IPS-11a (cell line): ENCODE results near the gene MXD4.
"Not testable (repeated sequence)": the region's sequence is repeated elsewhere in the genome, so short reads cannot be mapped to it uniquely, and the experiment has no call there.

ENCODE experiments used
- H3K4me3 ChIP-seq: one replicate; pipeline ENCODE4 v1.5.1; 2013; ENCODE audit warnings: low read depth, low read length, control low read depth

Gene MXD4

DNA sequence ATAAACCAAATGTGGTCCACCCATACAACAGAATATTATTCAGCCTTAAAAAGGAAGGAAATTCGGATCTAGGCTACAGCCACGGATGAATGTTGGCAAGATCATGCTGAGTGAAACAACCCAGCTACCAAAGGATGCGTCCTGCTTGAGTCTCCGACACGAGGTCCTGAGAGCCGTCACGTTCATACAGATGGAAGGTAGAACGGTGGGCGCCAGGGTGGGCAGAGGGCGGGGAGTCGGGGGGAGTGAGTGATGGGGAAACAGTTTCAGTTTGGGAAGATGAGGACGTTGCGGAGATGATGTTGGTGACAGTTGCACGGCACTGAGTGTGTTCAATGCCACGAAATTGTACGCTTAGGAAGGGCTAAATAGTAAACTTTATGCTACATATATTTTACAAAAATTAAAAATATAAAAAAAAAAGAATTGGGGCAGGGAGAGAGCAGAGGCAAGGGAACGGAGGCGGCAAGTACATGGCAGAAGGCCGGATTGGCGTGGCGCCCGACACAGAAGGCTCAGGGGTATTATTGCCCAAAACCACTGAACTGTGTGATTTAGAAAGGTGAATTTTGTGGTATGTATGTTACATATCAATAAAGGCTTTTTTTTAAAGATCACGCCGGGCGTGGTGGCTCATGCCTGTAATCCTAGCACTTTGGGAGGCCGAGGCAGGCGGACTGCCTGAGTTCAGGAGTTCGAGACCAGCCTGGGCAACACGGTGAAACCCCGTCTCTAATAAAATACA, 14.8 kb upstream of the MXD4 start:
- no peak overlapping the region for H3K4me3 ChIP-seq

DNA sequence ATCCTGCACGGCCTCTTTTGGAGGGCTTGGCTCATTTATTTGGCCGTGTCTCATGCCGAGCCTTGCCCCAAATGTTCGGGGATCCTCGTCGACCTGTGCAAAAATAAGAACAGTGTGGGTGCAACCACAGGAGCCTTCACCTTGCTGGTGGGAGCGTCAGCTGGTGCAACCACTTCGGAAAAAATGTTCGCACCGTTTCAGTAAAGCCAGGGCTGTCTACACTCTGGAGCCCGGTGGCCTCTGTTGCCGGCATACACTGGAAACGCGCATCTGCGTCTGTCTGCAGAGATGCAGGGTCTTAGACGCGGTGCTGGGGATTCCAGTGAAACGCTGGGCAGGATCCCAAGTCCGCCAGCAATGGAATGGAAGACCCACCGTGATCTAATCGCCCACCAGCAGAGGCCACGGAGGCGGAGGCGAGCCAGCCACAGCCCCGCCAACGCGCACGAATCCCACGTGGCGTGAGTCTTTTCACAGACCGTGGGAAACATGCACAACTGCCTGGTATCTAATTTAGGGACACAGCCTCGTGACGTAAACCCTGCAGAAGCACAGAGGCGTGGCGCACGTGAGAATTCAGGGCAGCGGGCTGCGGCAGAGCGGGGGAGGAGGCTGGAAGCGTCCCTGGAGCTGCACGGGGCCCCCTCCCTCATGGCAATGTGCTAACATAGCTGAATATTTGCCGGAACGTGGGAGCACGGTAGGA, 13.8 kb upstream of the MXD4 start:
- H3K4me3 ChIP-seq = no peak overlapping the region

DNA sequence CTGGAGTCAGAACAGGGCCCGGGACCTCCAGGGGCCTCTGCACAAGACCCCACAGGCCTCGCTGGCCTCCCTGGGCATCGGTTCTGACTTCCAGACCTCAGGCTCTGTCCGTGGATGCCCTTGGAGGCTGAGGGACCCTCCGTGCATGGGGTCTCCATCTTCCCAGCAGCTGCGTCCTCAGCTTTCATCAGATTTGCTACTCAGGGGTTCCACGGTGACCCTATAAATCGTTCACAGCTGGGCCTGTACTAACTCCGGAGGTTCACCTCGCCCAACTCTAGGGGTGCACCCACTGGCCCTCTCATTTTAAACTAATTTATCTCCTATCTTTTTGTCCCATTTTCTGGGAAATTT, 13.1 kb upstream of the MXD4 start:
- not testable (repeated sequence) for H3K4me3 ChIP-seq

DNA sequence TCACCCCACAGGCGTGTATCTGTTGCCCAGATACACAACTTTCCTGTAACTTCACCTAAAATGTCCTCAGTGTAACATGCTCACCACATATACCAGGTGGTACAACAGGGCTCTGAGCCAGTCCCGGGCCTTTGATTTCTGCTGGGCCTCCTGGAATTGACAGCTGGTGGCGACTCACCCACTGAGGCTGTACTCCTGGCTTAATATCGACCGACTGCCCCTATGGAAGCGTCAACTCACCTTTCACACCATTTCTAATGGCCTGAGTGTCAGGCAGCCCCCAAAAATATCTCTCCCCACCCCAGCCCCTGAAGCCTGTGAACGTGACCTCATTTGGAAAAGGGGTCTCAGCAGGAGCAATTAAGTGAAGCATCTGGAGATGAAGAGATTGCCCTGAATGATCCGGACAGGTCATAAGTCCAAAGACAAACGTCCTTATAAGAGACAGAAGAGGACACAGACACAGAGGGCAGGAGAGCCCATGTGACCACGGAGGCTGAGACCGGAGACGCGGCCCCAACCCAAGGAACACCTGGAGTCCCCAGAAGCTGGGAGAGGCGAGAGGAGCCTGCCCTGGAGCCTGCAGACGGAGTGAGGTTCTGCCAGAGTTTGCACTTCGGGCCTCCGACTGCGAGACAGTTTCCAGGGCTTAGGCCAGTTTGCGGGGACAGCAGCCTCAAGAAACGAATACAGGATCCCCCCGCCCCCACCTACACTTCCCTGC, 12.6 kb upstream of the MXD4 start:
- no peak overlapping the region for H3K4me3 ChIP-seq

DNA sequence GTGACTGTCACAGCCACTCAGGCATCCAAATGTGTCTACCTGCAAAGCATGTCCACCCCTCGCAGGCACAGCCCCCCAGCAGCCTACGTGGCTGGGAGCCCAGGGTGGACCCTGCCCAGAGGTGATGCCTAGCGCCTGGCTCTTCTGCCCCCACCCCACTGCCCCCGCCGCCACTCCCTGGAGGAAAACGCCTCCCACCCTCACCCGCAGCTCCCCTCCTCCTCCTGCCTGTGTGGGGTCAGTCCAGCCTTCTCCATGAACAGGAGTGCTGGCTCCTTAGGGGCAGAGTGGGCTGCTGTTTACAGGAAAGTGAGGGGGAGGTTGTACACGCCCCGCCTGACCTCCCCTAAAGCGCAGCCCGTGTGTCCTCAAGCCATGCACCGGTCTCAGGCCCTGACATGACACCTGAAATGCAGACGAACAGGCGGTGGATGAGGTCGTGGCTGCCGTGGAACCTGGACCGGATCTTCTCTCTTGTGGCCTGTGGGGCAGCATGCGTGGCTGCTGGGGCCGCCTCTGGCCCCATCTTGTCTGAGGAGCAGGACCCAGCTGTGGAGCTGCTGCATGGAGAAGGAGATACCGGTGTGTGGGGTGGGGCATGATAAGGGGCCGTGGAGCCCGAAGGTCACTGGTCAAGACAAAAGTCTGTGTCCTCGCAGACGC, 11.9 kb upstream of the MXD4 start:
- no peak overlapping the region for H3K4me3 ChIP-seq

DNA sequence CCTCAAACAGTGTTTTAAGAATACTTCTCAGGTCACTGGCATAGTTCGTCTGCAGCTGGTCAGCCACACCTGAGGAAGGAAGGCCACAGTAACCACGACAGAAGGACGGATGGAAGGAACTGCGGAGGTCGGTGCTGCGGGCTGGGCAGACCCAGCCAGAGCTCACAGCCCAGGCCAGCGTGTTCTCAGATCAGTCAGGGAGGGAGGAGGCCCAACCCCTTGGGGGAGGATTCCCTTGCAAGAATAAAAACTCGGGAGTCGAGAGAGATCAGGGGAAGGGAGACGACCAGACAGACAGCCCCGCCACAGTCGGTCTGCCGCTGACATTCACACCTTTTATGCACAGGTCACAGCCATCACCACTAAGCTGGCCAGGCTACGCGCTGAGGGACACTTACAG, 11.3 kb upstream of the MXD4 start:
- H3K4me3 ChIP-seq = no peak overlapping the region

DNA sequence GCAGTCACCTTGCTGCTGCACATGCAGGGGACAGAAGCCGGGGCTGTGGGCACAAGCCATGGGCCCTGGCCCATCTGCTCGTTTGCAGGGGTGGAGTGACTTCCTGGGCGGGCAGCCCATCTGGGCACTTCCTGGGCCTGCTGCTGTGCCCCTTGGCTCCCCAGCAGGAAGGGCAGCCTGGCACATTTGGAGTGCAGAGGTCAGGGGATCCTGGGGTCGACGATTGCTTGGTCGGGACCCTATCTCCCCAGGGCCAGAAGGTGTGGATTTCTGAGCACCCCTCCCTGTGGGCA, 10.9 kb upstream of the MXD4 start:
- no peak overlapping the region for H3K4me3 ChIP-seq

DNA sequence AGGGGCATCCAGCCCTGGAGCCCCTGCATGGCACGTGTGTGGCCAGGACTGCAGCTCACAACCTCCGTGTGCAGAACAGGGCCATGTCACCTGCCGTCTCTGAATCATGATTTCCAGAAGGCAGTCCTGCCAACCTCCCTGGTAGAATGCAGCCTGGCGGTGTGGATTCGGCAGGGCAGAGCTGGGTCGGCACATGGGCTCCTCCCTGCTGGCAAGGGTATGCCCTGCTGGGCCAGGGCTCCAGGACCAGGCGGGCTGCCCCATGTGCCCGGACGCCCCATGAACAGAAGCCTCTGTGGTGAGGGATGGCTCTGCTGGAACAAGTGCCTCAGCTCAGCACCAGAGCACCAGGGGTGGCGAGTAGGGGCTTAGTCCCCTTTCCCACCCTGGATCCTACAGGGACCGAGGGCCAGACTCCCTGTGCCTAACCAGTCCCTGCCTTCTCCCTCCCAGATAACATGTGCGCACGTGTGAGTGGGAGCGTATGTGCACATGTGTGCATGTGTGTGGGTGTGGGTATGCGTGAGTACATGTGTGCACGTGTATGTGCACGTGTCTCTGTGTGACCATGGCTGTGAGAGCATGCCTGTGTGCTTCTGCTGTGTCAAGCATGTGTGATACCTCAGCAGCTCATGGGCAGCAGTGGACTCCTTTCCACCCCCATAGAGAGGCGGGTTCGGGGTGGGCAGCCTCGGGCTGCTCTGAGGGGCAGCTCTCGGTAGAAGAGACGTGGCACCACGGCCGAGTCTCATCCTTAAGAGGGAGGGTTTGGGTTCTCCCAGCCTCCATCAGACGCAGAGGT, 10.3 kb upstream of the MXD4 start:
- H3K4me3 ChIP-seq = no peak overlapping the region

DNA sequence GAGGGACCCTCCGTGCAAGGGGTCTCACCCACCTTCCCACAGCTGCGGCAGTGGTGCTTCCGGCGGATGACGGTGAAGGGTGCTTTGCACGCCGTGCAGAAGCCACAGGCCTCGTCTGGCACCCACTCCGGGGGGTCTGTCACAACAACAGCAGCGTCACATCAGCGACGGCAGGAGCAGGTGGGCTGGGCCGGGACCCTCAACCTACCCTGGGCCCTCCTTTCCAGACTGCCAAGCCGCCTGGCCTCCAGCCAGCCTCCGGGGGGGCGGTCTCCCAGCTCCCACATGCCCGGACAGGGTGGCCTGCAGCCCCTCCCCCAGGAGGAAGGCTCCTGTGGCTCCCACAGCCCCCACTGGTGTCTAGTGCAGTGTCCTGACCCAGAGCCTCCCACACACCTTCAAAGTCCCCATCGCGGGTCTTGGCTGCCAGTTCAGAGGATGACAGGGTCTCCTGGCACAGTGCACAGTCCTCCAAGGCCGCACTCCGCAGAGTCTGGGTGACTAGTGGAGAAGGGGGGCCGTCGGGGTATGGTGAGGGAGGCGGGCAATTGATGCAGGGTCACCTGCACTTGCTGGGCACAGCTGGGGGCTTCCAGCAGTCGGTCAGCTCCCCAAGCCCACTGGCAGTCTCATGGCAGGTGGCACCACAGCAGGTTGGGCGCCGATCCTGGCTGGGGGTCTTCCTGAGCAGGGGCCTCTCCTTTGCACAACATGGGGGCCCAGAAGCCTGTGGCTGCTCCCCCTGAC, 9.5 kb upstream of the MXD4 start:
- H3K4me3 ChIP-seq = no peak overlapping the region

DNA sequence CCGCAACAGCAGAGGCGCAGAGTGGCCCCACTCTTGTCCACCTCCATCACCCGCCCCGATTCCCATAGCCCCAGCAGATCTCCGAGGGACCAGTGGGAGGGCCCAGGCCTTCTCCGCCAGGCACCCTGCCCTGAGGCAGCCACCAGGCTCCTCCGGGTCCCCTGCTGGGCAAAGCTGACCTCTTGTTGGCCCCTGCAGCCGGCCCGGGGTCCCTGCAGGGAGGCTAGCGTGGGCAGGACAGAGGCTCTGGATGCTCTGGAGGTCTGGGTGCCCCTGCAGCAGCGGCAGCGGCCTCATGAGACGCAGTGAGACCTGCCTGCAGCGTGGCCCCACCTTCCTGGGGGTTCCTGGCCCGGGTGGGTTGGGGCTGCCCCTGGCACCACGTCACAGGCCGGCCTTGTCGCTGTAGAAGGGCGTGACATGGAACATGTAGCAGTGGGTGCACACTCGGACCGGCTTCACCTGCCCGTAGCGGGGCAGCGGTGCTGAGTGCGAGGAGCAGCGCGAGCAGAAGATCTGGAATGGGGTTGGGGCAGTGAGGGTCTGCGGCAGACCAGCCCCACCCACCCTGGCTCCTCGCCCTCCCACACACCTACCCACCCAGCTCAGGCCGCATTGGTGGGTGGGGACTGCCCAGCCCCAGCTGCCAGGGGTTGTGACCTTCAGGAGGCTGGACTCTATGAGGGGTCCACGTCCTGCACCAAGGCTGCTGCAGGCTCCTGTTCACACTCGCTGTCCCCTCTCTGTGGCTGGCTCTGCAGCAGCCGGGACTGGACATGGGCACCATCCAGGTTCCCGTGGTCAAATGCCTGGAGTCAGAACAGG, 8.6 kb upstream of the MXD4 start:
- no peak overlapping the region for H3K4me3 ChIP-seq

DNA sequence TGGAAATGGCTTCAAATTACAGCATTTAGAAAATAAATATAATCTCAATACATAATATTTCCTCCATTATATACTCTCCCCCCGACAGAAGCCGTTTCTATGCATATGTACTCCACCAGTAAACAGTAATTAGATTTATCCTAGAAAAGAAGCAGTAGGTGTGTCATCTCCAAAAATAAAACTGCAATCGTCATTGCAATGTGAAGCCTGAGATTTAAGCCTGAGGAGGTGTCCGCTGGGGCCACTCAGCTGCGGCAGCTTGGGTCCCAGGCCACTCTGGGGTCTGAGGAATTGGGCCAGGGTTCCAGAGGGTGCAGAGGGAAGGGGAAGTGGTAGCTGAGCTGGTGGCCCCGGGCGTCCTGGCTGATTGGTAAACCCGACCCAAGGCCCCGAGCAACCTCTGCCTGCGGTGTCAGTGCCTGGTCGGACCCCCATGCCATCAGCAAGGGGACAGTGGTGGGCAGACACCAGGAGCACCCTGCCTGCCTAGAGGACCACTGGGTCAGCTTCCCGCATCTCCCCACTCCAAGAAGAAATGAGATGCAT, 7.8 kb upstream of the MXD4 start:
- H3K4me3 ChIP-seq = no peak overlapping the region

DNA sequence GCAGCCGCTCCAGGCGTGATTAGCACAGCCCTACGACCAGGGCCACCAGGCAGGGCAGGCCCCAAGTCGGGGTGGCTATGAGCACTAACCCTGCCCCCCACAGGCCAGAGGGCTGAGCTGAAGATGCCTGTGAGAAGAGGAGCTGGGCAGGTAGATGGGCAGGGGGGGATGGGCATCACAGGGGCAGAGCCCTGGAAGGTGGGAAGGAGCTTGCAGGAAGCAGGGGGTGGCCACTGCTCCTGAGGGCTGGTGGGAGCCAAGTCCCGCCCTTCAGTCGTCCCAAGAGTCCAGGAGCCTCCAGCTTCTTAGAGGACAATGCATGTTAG, 7.3 kb upstream of the MXD4 start:
- H3K4me3 ChIP-seq = no peak overlapping the region

DNA sequence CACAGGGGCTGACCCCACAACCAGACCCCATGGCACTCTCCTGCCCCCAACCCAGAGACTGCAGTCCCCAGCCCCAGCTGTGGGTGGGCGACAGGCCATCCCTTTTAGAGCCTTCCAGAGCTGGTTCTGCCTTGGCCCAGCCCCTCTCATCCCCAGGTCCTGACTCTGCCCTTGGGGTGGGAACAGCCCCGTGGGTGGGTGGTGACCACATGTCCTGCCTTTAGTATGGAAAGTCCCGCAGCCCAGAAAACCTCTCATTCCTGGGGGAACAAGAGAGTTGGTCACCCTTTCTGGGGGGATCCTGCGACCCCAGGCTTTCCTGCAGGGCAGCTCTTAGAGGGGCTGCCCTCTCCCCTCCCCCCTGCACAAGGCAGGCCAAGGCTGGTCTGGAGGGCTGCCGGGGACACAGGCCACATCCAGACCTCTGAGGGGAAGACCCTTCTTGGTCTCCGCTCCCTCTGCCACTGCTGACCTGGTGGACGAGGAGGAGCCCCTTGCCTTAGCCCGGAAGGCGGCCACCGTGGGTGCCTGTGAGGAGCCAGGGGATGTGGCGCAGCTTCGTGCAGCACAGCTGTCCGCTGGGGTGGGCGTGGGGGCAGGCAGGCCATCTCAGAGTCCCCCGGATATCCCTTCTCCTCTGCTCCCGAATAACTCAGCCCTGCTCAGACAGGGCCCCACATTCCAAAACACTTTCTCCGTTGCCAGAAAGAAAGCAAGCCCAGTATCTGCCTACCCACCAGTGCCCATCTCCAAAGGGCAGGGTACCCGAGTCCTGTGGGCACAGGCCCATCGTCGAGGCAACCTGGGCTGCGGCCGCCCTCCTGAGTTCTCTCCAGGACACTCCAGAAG, 6.7 kb upstream of the MXD4 start:
- no peak overlapping the region for H3K4me3 ChIP-seq

DNA sequence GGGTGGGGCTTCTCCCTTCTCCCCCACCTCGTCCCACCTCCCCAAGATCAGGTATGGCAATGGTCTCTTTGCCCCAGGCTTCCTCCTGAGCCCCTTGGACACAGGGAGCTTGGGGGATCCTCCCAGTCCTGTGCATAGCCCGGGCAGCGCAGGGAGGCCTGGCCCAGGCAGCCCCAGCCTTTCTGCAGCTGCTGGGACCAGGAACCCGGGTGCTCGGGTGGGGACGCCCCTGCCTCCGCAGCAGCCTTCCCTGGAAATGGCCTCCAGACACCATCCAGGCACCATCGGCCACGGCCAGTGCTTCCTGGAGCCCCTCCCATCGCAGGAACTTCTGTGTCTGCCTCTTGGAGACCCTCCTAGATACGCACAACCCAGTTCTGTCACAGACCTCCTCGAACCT, 5.9 kb upstream of the MXD4 start:
- no peak overlapping the region for H3K4me3 ChIP-seq

DNA sequence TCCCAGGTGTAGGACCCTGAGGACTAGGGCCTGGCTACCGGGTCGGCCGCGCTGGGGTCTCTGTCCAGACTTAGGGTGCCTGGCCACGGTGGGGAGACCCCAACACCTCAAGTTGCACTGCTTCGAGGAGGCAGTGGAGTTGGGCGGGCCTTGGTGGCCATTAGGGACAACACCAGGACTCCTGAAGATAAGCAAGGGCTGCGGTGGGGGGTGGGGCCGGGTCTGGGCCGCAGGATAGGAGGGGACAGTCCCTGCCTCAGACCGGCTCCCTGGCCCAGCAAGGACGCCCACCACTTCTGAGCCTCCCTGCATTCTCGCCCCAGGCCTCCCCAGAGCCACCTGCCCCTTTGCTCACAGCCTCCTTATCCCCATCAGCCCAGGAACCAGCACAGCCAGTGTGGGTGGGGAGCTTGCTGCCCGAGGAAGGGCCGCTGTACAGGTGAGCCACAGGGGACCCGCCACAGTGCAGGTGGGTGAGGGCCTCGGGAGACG, 5.5 kb upstream of the MXD4 start:
- H3K4me3 ChIP-seq = no peak overlapping the region

DNA sequence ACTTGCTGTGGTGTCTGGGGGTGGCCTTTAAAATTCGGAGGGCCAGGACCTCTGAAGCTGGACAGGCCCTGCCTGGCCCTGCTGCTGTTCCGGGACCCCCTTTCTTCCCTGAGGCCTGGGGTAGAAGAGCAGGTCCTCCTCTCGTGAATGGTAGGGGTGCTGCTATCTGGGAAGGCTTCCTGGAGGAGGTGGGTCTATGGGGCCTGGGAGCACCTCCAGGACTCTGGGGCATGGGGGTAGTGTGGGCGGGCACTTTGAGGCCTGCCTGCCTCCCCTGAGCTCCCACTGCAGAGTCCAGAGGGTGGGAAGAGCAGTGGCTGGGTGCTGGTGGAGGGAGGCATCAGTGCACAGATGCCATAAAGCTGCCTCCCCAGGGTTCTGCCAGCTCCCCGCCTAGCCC, 4.9 kb upstream of the MXD4 start:
- H3K4me3 ChIP-seq = no peak overlapping the region

DNA sequence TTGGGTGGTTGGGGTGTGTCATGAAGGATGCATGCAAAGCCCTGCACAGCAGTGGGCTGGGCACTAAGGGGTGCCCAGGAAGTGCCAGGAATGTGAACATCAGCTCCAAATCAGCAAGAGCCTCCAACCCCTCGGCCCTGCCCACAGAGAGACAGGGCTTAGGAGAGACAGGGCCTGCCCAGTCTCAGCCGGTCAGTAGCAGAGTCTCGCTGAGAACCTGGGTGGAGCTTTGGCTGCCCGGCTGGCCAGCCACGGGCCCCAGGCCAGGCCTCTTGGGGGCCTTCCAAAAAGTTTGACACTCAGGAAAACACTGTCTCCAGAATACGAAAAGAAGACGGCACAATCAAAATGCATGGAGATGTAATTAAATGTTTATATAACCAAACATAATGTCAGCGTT, 4.3 kb upstream of the MXD4 start:
- H3K4me3 ChIP-seq = no peak overlapping the region
